Measurements from ENCODE around the gene CYSTM1.

Gene CYSTM1

GRCh38 chr5:140172483-140172882 lies 2.5 kb upstream of the CYSTM1 start:
- H3K4me3 ChIP-seq (ENCODE audit: low read depth, low read length): no peak overlapping the region
- CTCF ChIA-PET: no interaction called here
- H3K27ac ChIP-seq (ENCODE audit: extremely low read depth, low read depth, low read length): no peak overlapping the region
- POLR2A ChIA-PET: no interaction called here
- TF ChIP-seq ZNF26 (tag by site-specific recombination; IDR thresholded peaks at IDR 0.05) (no peak), ZNF548 (tag by site-specific recombination; IDR thresholded peaks at IDR 0.05) (no peak)
- no peaks in the 10 kb centered on the region for H3K36me3 ChIP-seq (ENCODE audit: control insufficient read depth in 2 of 2, insufficient read depth in 1 of 2, low read length in 2 of 2)
- H3K4me1 ChIP-seq (ENCODE audit: control insufficient read depth, insufficient read depth, low read length): peaks cover 14% of the 10 kb centered on the region
- H3K9me3 ChIP-seq (ENCODE audit: control insufficient read depth, insufficient read depth, low read depth, low read length): no peaks in the 10 kb centered on the region

GRCh38 chr5:140174014-140174413 lies 974 bp upstream of the CYSTM1 start:
- H3K4me3 ChIP-seq (ENCODE audit: low read depth, low read length): no peak overlapping the region
- H3K27ac ChIP-seq (ENCODE audit: extremely low read depth, low read depth, low read length): no peak overlapping the region
- ChIA-PET POLR2A (interaction anchor here (0.5 to 1.3 kb wide), 2 partner anchors 66 to 641 kb away, joined by 3 read pairs; no protein-coding TSS in a partner anchor), CTCF (interaction anchor here (0.6 to 1.5 kb wide), 5 partner anchors 18 to 726 kb away, joined by 3 to 5 read pairs (median 3); partner anchors contain the start of gene HBEGF)
- TF ChIP-seq PRDM1 (tag by site-specific recombination; IDR thresholded peaks at IDR 0.05): peak; percentile 91
- TF ChIP-seq ZNF707 (tag by site-specific recombination; IDR thresholded peaks at IDR 0.05): no peak
- no peaks in the 10 kb centered on the region for H3K36me3 ChIP-seq (ENCODE audit: control insufficient read depth in 2 of 2, insufficient read depth in 1 of 2, low read length in 2 of 2)
- H3K4me1 ChIP-seq (ENCODE audit: control insufficient read depth, insufficient read depth, low read length): peaks cover 10% of the 10 kb centered on the region
- H3K9me3 ChIP-seq (ENCODE audit: control insufficient read depth, insufficient read depth, low read depth, low read length): no peaks in the 10 kb centered on the region

- CTCF ChIA-PET: interaction anchor here (1.7 kb wide), 1 partner anchor 68 kb away, joined by 3 read pairs; no protein-coding TSS in a partner anchor
- no peak for TF ChIP-seq ZNF555 (tag by site-specific recombination; conservative IDR thresholded peaks at IDR 0.05)
- TF ChIP-seq ZNF654 (tag by site-specific recombination; IDR thresholded peaks at IDR 0.05; ENCODE audit: low read depth): no peak
- peak; percentile 70; the same call in 1 of the 2 replicates for TF ChIP-seq PRDM1 (tag by site-specific recombination; IDR thresholded peaks at IDR 0.05)
- TF ChIP-seq ZNF350 (tag by site-specific recombination; IDR thresholded peaks at IDR 0.05): no peak
- TF ChIP-seq ZNF670 (tag by site-specific recombination; IDR thresholded peaks at IDR 0.05; ENCODE audit: low read depth): no peak
- no peak for TF ChIP-seq GLI4 (tag by site-specific recombination; IDR thresholded peaks at IDR 0.05)
- peak; percentile 15; the same call in 1 of the 2 replicates for TF ChIP-seq ZSCAN4 (tag by site-specific recombination; IDR thresholded peaks at IDR 0.05)
- no peak for TF ChIP-seq ZNF24 (tag by site-specific recombination; IDR thresholded peaks at IDR 0.05)
- TF ChIP-seq ZNF76 (tag by site-specific recombination; IDR thresholded peaks at IDR 0.05; ENCODE audit: borderline replicate concordance, low read depth): no peak
- TF ChIP-seq ZNF830 (tag by site-specific recombination; IDR thresholded peaks at IDR 0.05; ENCODE audit: low read depth): no peak
- TF ChIP-seq KLF9 (tag by site-specific recombination; IDR thresholded peaks at IDR 0.05; ENCODE audit: low read depth): no peak
- TF ChIP-seq ZNF792 (tag by site-specific recombination; IDR thresholded peaks at IDR 0.05): no peak
- TF ChIP-seq ZNF837 (tag by site-specific recombination; IDR thresholded peaks at IDR 0.05): no peak
- TF ChIP-seq ZNF571 (tag by site-specific recombination; IDR thresholded peaks at IDR 0.05): no peak
- TF ChIP-seq FEZF1 (tag by site-specific recombination; IDR thresholded peaks at IDR 0.05): no peak
- TF ChIP-seq ZNF548 (tag by site-specific recombination; IDR thresholded peaks at IDR 0.05): no peak
- no peak for TF ChIP-seq ZFP41 (tag by site-specific recombination; IDR thresholded peaks at IDR 0.05; ENCODE audit: borderline replicate concordance)
- no peak for TF ChIP-seq ZNF510 (tag by site-specific recombination; IDR thresholded peaks at IDR 0.05; ENCODE audit: insufficient replicate concordance)
- TF ChIP-seq ZNF707 (tag by site-specific recombination; IDR thresholded peaks at IDR 0.05): no peak
- no peak for TF ChIP-seq ZNF776 (tag by site-specific recombination; IDR thresholded peaks at IDR 0.05; ENCODE audit: borderline replicate concordance)
- peak; percentile 95 for TF ChIP-seq SCRT2 (tag by site-specific recombination; IDR thresholded peaks at IDR 0.05)
- TF ChIP-seq TSHZ1 (tag by site-specific recombination; IDR thresholded peaks at IDR 0.05; ENCODE audit: borderline replicate concordance): no peak
- TF ChIP-seq ZBTB48 (tag by site-specific recombination; IDR thresholded peaks at IDR 0.05): peak; percentile 70
- 0 out of 2 replicates have a peak, but pooled peaks have one; percentile 60 for TF ChIP-seq TRIM28 (IDR thresholded peaks at IDR 0.05; ENCODE audit: borderline replicate concordance, low read length)
Measured at GRCh38 chr5:140175367-140176030, 511 bp downstream of the CYSTM1 start.

More at GRCh38 chr5:140175367-140176030, 511 bp downstream of the CYSTM1 start:
- Histone ChIP-seq H3K36me3 (ENCODE audit: control insufficient read depth in 2 of 2, insufficient read depth in 1 of 2, low read length in 2 of 2) (no peaks in the 10 kb centered on the region), H3K27ac (ENCODE audit: extremely low read depth, low read depth, low read length) (peak overlapping the region; percentile 92), H3K4me3 (ENCODE audit: low read depth, low read length) (peak overlapping the region; percentile 93), H3K4me1 (ENCODE audit: control insufficient read depth, insufficient read depth, low read length) (peaks cover 5% of the 10 kb centered on the region; the same call in 1 of the 2 replicates), H3K9me3 (ENCODE audit: control insufficient read depth, insufficient read depth, low read depth, low read length) (no peaks in the 10 kb centered on the region)
- POLR2A ChIA-PET: interaction anchor here (1.0 to 2.2 kb wide), 5 partner anchors 45 to 171 kb away, joined by 3 to 9 read pairs (median 3); partner anchors contain the start of gene HBEGF
